ENCODE results near the gene DLG2.

Gene DLG2

DNA sequence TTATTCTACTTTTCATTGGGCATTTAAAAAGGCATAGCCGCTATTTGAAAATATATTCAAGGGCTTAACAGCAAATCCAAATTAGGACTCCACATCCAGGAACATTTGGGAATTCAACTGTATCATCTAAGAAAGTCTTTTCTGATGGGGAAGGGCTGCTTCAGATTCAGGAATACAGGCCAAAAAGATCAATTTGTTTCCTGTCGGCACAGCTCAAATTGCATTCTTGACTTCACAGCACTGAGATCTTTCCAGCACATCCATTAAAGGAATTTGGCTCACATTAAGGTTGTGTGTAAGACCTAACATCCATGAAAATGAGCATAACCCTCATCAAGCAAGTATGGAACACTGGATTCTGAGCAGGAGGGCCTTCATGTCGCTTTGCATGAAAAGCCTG is 1171.5 kb downstream of the DLG2 start:
- no peak overlapping the region for H3K4me3 ChIP-seq (ENCODE audit: low read depth, low read length)
- no peak for TF ChIP-seq CTCF (conservative IDR thresholded peaks at IDR 0.05; ENCODE audit: low read depth, low read length)
- DNase-seq (ENCODE audit: low read depth) = no peak

DNA sequence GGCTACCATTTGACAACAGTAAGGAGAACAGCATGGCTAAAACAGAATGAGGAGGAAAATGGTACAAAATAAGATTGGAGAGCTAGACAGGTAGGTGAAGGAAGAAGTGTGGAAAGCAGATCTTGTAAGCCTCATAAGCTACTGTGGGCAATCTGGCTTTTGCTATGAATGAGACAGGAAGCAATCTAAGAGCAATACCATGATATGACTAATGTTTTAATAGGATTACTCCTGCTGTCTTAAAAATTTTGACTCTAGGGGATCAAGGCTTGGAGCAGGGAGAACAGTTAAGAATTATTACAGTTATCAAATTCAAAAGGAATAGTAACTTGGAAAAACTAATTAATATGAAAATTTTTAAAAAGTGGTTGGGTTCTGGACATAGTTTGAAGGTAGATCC is 1174.9 kb downstream of the DLG2 start:
- H3K4me3 ChIP-seq (ENCODE audit: low read depth, low read length) = no peak overlapping the region
- TF ChIP-seq CTCF (conservative IDR thresholded peaks at IDR 0.05; ENCODE audit: low read depth, low read length) = no peak

DNA sequence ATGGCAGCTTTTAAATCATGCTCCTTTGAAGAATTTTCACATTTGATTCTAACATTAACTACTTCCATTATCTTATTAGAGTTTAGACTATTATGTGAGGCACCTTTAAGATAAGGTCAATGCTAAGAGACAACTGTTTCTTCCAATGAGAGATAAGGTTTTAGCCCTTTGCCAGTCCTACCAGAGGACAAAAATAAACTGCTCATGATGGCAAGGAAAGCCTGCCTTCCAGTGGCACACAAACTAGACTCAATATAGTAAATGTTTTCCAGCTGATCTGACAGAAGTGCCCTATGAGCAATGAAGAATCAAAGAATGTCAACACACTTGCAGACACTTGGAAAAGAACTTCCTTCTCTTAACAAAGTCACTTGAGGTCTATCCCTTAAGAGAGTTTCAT is 1188.6 kb downstream of the DLG2 start:
- DNase-seq (ENCODE audit: low read depth) = no peak
- TF ChIP-seq CTCF (conservative IDR thresholded peaks at IDR 0.05; ENCODE audit: low read depth, low read length) = no peak
- no peak overlapping the region for H3K4me3 ChIP-seq (ENCODE audit: low read depth, low read length)

More for the DNA sequence above, 1174.9 kb downstream of the DLG2 start:
- DNase-seq (ENCODE audit: low read depth) = no peak

GRCh38 chr11:84437071-84437980 is 1189.8 kb downstream of the DLG2 start:
- H3K4me3 ChIP-seq (ENCODE audit: low read depth, low read length) = no peak overlapping the region
- no peak for TF ChIP-seq CTCF (conservative IDR thresholded peaks at IDR 0.05; ENCODE audit: low read depth, low read length)
- no peak for DNase-seq (ENCODE audit: low read depth)

DNA sequence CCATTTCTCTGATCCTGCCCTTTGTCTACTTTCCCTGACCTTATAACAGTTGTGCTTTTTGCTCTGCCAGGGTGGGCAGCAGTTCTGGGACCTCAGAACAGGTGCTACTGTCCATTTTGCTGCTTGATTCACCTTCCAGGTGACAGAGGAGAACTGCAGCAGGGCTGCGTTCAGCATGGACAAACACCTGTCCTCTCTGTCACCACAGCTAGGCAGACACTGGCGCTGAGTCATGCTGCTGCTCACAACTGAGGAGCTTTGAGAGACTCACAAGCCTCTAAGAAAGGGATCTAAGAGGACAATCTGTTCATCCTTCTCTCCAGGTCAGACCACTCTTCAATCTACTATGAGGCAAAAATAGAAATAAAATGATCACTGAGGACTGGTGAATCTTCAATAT is 1196.5 kb downstream of the DLG2 start:
- no peak for TF ChIP-seq CTCF (conservative IDR thresholded peaks at IDR 0.05; ENCODE audit: low read depth, low read length)
- DNase-seq (ENCODE audit: low read depth) = no peak
- H3K4me3 ChIP-seq (ENCODE audit: low read depth, low read length) = no peak overlapping the region

- TF ChIP-seq CTCF (conservative IDR thresholded peaks at IDR 0.05; ENCODE audit: low read depth, low read length) = no peak
- no peak overlapping the region for H3K4me3 ChIP-seq (ENCODE audit: low read depth, low read length)
- DNase-seq (ENCODE audit: low read depth) = no peak
Observed at GRCh38 chr11:84425673-84426072, 1201.5 kb downstream of the DLG2 start.

DNA sequence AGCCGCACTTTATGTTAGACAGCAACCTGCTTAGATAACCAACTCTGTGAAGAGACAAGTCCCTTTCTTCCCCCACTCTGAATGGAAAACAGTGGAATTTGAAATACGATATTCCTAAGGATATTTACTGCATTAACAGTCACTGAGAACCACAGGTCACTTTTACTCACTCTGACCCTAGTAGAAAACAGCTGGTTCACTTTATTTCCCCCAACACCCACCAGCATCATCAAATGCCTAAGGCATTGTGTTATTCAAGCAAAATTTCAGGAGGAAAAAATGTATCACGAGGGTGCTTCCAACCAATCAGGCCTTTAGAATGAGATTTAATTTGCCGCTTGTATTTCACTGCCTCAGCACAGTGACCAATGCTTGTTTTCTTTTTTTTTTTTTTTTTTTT is 1206.9 kb downstream of the DLG2 start:
- no peak for TF ChIP-seq CTCF (conservative IDR thresholded peaks at IDR 0.05; ENCODE audit: low read depth, low read length)
- H3K4me3 ChIP-seq (ENCODE audit: low read depth, low read length) = no peak overlapping the region
- DNase-seq (ENCODE audit: low read depth) = peak; percentile 4

Data from choroid plexus epithelial cell (primary cell).